ENCODE measurements around the gene KRTAP1-3. TPM values are rescaled to one million over a fixed set of nuclear protein-coding genes. Genes with fewer than 3 reads are reported as not detected.

Gene KRTAP1-3
- total RNA-seq, 1 donor, result not detected

GRCh38 chr17:40992666-40993065 lies 42.0 kb downstream of the KRTAP1-3 start:
- TF ChIP-seq, protein P1, sequence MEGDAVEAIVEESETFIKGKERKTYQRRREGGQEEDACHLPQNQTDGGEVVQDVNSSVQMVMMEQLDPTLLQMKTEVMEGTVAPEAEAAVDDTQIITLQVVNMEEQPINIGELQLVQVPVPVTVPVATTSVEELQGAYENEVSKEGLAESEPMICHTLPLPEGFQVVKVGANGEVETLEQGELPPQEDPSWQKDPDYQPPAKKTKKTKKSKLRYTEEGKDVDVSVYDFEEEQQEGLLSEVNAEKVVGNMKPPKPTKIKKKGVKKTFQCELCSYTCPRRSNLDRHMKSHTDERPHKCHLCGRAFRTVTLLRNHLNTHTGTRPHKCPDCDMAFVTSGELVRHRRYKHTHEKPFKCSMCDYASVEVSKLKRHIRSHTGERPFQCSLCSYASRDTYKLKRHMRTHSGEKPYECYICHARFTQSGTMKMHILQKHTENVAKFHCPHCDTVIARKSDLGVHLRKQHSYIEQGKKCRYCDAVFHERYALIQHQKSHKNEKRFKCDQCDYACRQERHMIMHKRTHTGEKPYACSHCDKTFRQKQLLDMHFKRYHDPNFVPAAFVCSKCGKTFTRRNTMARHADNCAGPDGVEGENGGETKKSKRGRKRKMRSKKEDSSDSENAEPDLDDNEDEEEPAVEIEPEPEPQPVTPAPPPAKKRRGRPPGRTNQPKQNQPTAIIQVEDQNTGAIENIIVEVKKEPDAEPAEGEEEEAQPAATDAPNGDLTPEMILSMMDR (IDR thresholded peaks at IDR 0.05; ENCODE audit: extremely low read depth, low read depth, low read length), result no peak
- H3K79me2 ChIP-seq (ENCODE audit: insufficient read depth, low read length), result no peaks in the 10 kb centered on the region

GRCh38 chr17:40986920-40987319 lies 47.8 kb downstream of the KRTAP1-3 start:
- Histone ChIP-seq H3K36me3 (ENCODE audit: insufficient read depth, low read length) (no peaks in the 10 kb centered on the region), H3K27me3 (ENCODE audit: insufficient read depth, low read length) (no peaks in the 10 kb centered on the region), H3K9me3 (ENCODE audit: low read depth, low read length) (no peaks in the 10 kb centered on the region), H3K79me2 (ENCODE audit: insufficient read depth, low read length) (no peaks in the 10 kb centered on the region), H2AFZ (ENCODE audit: low read length) (no peak overlapping the region), H4K20me1 (ENCODE audit: insufficient read depth, low read length) (no peaks in the 10 kb centered on the region), H3K27ac (ENCODE audit: low read depth, low read length) (no peak overlapping the region), H3K4me1 (ENCODE audit: insufficient read depth, low read length) (no peaks in the 10 kb centered on the region), H3K4me2 (ENCODE audit: insufficient read depth, low read length) (no peak overlapping the region), H3K4me3 (ENCODE audit: insufficient read depth, low read length) (no peak overlapping the region)
- DNase-seq (ENCODE audit: insufficient read length, low spot score, missing footprints), result no peak
- TF ChIP-seq, protein P1 (IDR thresholded peaks at IDR 0.05; ENCODE audit: extremely low read depth, low read depth, low read length), result no peak

More at GRCh38 chr17:40992666-40993065, 42.0 kb downstream of the KRTAP1-3 start:
- H3K36me3 ChIP-seq (ENCODE audit: insufficient read depth, low read length), result no peaks in the 10 kb centered on the region
- no peak overlapping the region for H3K27ac ChIP-seq (ENCODE audit: low read depth, low read length)
- no peak overlapping the region for H3K4me3 ChIP-seq (ENCODE audit: insufficient read depth, low read length)
- H3K4me2 ChIP-seq (ENCODE audit: insufficient read depth, low read length), result no peak overlapping the region
- H3K4me1 ChIP-seq (ENCODE audit: insufficient read depth, low read length), result no peaks in the 10 kb centered on the region
- H3K27me3 ChIP-seq (ENCODE audit: insufficient read depth, low read length), result no peaks in the 10 kb centered on the region
- H3K9me3 ChIP-seq (ENCODE audit: low read depth, low read length), result no peaks in the 10 kb centered on the region
- DNase-seq (ENCODE audit: insufficient read length, low spot score, missing footprints), result no peak
- peak overlapping the region; percentile 42 for H2AFZ ChIP-seq (ENCODE audit: low read length)
- H4K20me1 ChIP-seq (ENCODE audit: insufficient read depth, low read length), result no peaks in the 10 kb centered on the region

DNA sequence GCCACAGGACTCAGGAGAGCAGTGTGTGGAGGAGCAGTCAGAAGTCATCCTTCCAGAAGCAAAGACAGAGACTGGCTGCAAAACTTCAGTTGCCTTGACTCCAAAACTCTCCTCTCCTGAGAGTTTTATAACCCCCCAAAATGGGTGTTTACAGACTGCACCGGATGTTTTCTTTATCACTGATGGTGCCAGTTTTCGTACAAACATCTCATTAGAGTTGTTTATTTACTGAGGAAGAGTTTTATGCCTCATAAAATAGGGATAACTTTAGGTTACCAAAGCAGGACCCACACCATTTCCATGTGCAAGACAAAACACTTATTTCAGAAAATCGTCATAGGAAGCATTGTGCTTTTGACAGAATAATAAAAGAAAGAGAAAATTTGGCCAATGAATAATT lies 50.4 kb downstream of the KRTAP1-3 start, which contains the start of gene KRT40:
Gene KRT40, minus strand, starts transcription at position 101 of the 400 bp plus-strand sequence. Its CDS starts 53 bp downstream, at position 48.
- H3K27me3 ChIP-seq (ENCODE audit: insufficient read depth, low read length), result no peaks in the 10 kb centered on the region
- H3K4me1 ChIP-seq (ENCODE audit: insufficient read depth, low read length), result peaks cover 9% of the 10 kb centered on the region
- no peaks in the 10 kb centered on the region for H4K20me1 ChIP-seq (ENCODE audit: insufficient read depth, low read length)
- no peak within 1 kb of the TSS for H3K4me3 ChIP-seq (ENCODE audit: insufficient read depth, low read length)
- H3K4me2 ChIP-seq (ENCODE audit: insufficient read depth, low read length), result no peak within 1 kb of the TSS
- no peak for DNase-seq (ENCODE audit: insufficient read length, low spot score, missing footprints)
- no peaks in the 10 kb centered on the region for H3K9me3 ChIP-seq (ENCODE audit: low read depth, low read length)
- H2AFZ ChIP-seq (ENCODE audit: low read length), result peak within 1 kb of the TSS; percentile 40
- H3K27ac ChIP-seq (ENCODE audit: low read depth, low read length), result no peak within 1 kb of the TSS
- no peaks in the 10 kb centered on the region for H3K79me2 ChIP-seq (ENCODE audit: insufficient read depth, low read length)
- TF ChIP-seq, protein P1 (IDR thresholded peaks at IDR 0.05; ENCODE audit: extremely low read depth, low read depth, low read length), result no peak
- no peaks in the 10 kb centered on the region for H3K36me3 ChIP-seq (ENCODE audit: insufficient read depth, low read length)

Small RNA genes lying within 50 kb of the gene (small RNA-seq; reads per million reads assigned to genes)
- gene KRTAP3-4P, result not detected

Other genes starting within 250 kb of the KRTAP1-3 start
- gene KRT28, start 234.9 kb downstream of the KRTAP1-3 start, total RNA-seq, result not detected in 2 replicates
- gene KRT10, start 212.3 kb downstream of the KRTAP1-3 start, total RNA-seq, result 2.2 and 2.4 TPM in 2 replicates
- gene KRT12, start 167.7 kb downstream of the KRTAP1-3 start, total RNA-seq, result not detected in 2 replicates
- gene KRT20, start 149.6 kb downstream of the KRTAP1-3 start, total RNA-seq, result not detected in 2 replicates
- gene KRT23, start 97.2 kb downstream of the KRTAP1-3 start, total RNA-seq, result 0.36 and 0.59 TPM in 2 replicates
- gene KRT39, start 67.9 kb downstream of the KRTAP1-3 start, total RNA-seq, result 0.36 TPM in 1 of 2 replicates, not detected in the other
- under 0.01 TPM in 1 of 2 replicates, not detected in the other for gene KRT40, start 50.5 kb downstream of the KRTAP1-3 start, total RNA-seq
- not detected in 2 replicates for gene KRTAP3-3, start 40.7 kb downstream of the KRTAP1-3 start, total RNA-seq
- not detected in 2 replicates for gene KRTAP3-2, start 35.0 kb downstream of the KRTAP1-3 start, total RNA-seq
- not detected in 2 replicates for gene KRTAP3-1, start 25.7 kb downstream of the KRTAP1-3 start, total RNA-seq
- gene KRTAP1-5, start 7.7 kb downstream of the KRTAP1-3 start, total RNA-seq, result 25.0 and 31.8 TPM in 2 replicates
- not detected in 2 replicates for gene KRTAP1-4, start 4.7 kb downstream of the KRTAP1-3 start, total RNA-seq
- 2.2 and 2.4 TPM in 2 replicates for gene KRTAP1-1, start 6.6 kb upstream of the KRTAP1-3 start, total RNA-seq
- not detected in 2 replicates for gene KRTAP2-1, start 12.4 kb upstream of the KRTAP1-3 start, total RNA-seq
- gene KRTAP2-2, start 20.4 kb upstream of the KRTAP1-3 start, total RNA-seq, result not detected in 2 replicates
- 0.29 TPM in 1 of 2 replicates, not detected in the other for gene KRTAP2-3, start 25.2 kb upstream of the KRTAP1-3 start, total RNA-seq
- not detected in 2 replicates for gene KRTAP2-4, start 31.0 kb upstream of the KRTAP1-3 start, total RNA-seq
- under 0.01 and 0.72 TPM in 2 replicates for gene KRTAP4-7, start 49.3 kb upstream of the KRTAP1-3 start, total RNA-seq
- not detected in 2 replicates for gene KRTAP4-8, start 63.3 kb upstream of the KRTAP1-3 start, total RNA-seq
- not detected in 2 replicates for gene KRTAP4-16, start 67.3 kb upstream of the KRTAP1-3 start, total RNA-seq
- gene KRTAP4-9, start 70.5 kb upstream of the KRTAP1-3 start, total RNA-seq, result not detected in 2 replicates
- gene KRTAP4-11, start 83.5 kb upstream of the KRTAP1-3 start, total RNA-seq, result not detected in 2 replicates
- not detected in 2 replicates for gene KRTAP4-12, start 89.3 kb upstream of the KRTAP1-3 start, total RNA-seq
- gene KRTAP4-6, start 105.7 kb upstream of the KRTAP1-3 start, total RNA-seq, result not detected in 2 replicates
- not detected in 2 replicates for gene KRTAP4-5, start 115.0 kb upstream of the KRTAP1-3 start, total RNA-seq
- gene KRTAP4-4, start 125.9 kb upstream of the KRTAP1-3 start, total RNA-seq, result not detected in 2 replicates
- gene KRTAP4-3, start 133.3 kb upstream of the KRTAP1-3 start, total RNA-seq, result not detected in 2 replicates
- not detected in 2 replicates for gene KRTAP4-2, start 143.3 kb upstream of the KRTAP1-3 start, total RNA-seq
- not detected in 2 replicates for gene KRTAP4-1, start 150.0 kb upstream of the KRTAP1-3 start, total RNA-seq
- gene KRTAP9-1, start 155.0 kb upstream of the KRTAP1-3 start, total RNA-seq, result not detected in 2 replicates
- gene KRTAP9-2, start 191.8 kb upstream of the KRTAP1-3 start, total RNA-seq, result not detected in 2 replicates
- gene KRTAP9-3, start 197.6 kb upstream of the KRTAP1-3 start, total RNA-seq, result not detected in 2 replicates
- not detected in 2 replicates for gene KRTAP9-8, start 203.1 kb upstream of the KRTAP1-3 start, total RNA-seq
- not detected in 2 replicates for gene KRTAP9-4, start 214.8 kb upstream of the KRTAP1-3 start, total RNA-seq
- not detected in 2 replicates for gene KRTAP9-9, start 220.5 kb upstream of the KRTAP1-3 start, total RNA-seq
- gene KRTAP9-6, start 230.5 kb upstream of the KRTAP1-3 start, total RNA-seq, result not detected in 2 replicates
- not detected in 2 replicates for gene KRTAP9-7, start 240.8 kb upstream of the KRTAP1-3 start, total RNA-seq